ENCODE measurements around the gene ANKRD10.

GRCh38 chr13:110953833-110954532 is 39.1 kb upstream of the ANKRD10 start:
- TF ChIP-seq EZH2phosphoT487 (IDR thresholded peaks at IDR 0.05) (no peak), CTCF (IDR thresholded peaks at IDR 0.05) (no peak)
